ENCODE results near the gene PKP3.

DNA sequence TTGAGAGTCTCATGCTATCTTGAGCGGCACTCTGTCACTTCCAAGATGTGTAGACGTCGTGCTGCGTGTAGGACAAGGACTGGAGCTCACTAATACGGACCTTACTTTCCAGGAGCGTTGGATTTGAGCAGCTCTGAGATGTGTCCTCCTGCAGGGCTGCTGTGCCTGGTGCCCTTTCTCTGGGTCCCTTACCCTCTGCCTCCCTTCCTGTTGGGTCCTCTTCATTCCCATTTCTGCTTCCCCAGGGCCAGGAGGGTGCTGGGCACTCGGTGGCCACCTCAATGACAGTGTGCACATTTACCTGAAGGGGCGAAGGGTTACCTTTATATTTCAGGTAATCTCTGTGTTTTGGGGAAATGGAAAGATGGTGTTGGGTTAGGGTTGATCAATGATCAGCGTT is 60.0 kb downstream of the PKP3 start:
- no peak for TF ChIP-seq EZH2phosphoT487 (IDR thresholded peaks at IDR 0.05; ENCODE audit: borderline replicate concordance, low read depth, low read length)
- TF ChIP-seq, protein P1, sequence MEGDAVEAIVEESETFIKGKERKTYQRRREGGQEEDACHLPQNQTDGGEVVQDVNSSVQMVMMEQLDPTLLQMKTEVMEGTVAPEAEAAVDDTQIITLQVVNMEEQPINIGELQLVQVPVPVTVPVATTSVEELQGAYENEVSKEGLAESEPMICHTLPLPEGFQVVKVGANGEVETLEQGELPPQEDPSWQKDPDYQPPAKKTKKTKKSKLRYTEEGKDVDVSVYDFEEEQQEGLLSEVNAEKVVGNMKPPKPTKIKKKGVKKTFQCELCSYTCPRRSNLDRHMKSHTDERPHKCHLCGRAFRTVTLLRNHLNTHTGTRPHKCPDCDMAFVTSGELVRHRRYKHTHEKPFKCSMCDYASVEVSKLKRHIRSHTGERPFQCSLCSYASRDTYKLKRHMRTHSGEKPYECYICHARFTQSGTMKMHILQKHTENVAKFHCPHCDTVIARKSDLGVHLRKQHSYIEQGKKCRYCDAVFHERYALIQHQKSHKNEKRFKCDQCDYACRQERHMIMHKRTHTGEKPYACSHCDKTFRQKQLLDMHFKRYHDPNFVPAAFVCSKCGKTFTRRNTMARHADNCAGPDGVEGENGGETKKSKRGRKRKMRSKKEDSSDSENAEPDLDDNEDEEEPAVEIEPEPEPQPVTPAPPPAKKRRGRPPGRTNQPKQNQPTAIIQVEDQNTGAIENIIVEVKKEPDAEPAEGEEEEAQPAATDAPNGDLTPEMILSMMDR (conservative IDR thresholded peaks at IDR 0.05; ENCODE audit: low read length) = no peak
